Fibroblast of lung (primary cell): ENCODE results near the gene LGALS7.

Source experiments
- CTCF ChIP-seq, 2 donors: IDR thresholded peaks in 1 of 2; conservative IDR thresholded peaks in 1 of 2; 1 replicate in 1 of 2; 2 replicates in 1 of 2; pipeline ENCODE4 v1.5.1; 2011 to 2012; ENCODE audit warnings: low read length in 2 of 2, control low read depth in 1 of 2, inconsistent platforms in 1 of 2, low read depth in 1 of 2, mild to moderate bottlenecking in 1 of 2
- EZH2 ChIP-seq: IDR thresholded peaks from 2 replicates; pipeline ENCODE4 v1.5.1; 2012; ENCODE audit warnings: low read length, control low read depth, mild to moderate bottlenecking; ENCODE audit errors: missing control alignments

GRCh38 chr19:38819231-38819920 is 46.1 kb upstream of the LGALS7 start:
- TF ChIP-seq CTCF (conservative IDR thresholded peaks at IDR 0.05 in 1 of 2, IDR thresholded peaks at IDR 0.05 in 1 of 2; ENCODE audit: low read depth in 1 of 2, low read length in 2 of 2) = no peak
- no peak for TF ChIP-seq EZH2
